Measurements from ENCODE around the gene HBG1. TPM values are rescaled to one million over a fixed set of nuclear protein-coding genes. Genes with fewer than 3 reads are reported as not detected.

The HBG1 gene
- total RNA-seq, 2 experiments from 2014 or later = not detected

DNA sequence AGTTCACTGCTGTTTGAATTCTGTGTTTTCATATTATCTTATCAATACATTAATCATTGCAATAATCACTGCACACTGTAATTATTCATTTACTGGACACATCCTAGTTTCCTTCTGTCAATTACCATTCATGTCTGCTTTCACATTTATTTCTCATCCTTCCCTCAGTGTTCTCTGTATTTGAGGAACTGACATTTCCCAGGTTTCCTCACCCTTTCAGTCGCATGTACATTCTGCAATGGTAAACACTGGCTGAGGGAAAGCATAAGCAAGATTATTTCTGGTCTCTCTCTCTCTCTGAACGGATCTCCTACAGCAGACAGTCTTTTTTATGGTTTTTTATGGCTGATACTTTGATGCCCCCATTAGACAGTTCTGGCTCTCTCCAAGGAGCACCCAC, 11.2 kb downstream of the HBG1 start:
- TF ChIP-seq EZH2phosphoT487 (IDR thresholded peaks at IDR 0.05; ENCODE audit: borderline replicate concordance, low read depth, low read length) (no peak), CTCF (conservative IDR thresholded peaks at IDR 0.05; ENCODE audit: low read length) (no peak)
- Histone ChIP-seq H4K20me1 (ENCODE audit: insufficient read depth, low read length) (no peaks in the 10 kb centered on the region), H3K4me3 (ENCODE audit: low read depth, low read length, poor library complexity, severe bottlenecking) (no peak overlapping the region), H3K79me2 (ENCODE audit: insufficient read depth, low read depth, low read length) (no peaks in the 10 kb centered on the region), H3K36me3 (ENCODE audit: insufficient read depth, low read length) (no peaks in the 10 kb centered on the region), H3K9me3 (ENCODE audit: low read length) (no peaks in the 10 kb centered on the region), H2AFZ (ENCODE audit: low read length) (no peak overlapping the region), H3K4me2 (ENCODE audit: low read length) (no peak overlapping the region), H3K9me2 (ENCODE audit: insufficient read depth, low read length) (no peaks in the 10 kb centered on the region), H3K4me1 (ENCODE audit: insufficient read depth, low read length, poor library complexity, severe bottlenecking) (no peaks in the 10 kb centered on the region), H3K27ac (ENCODE audit: low read depth, low read length, poor library complexity, severe bottlenecking) (no peak overlapping the region)
- no TSS peak for BruUV-seq (replicated peaks)
- no peak for DNase-seq (ENCODE audit: low spot score)
- CTCF ChIA-PET (ENCODE audit: unreplicated experiment) = no interaction called here
- intact Hi-C loops (cut with micrococcal nuclease; ENCODE audit: unreplicated experiment) = no loop called here
- POLR2A ChIA-PET = interaction anchor here (0.7 kb wide), 1 partner anchor 573 kb away, joined by 5 read pairs; no protein-coding TSS in a partner anchor

- no peak overlapping the region for H3K27ac ChIP-seq (ENCODE audit: low read depth, low read length, poor library complexity, severe bottlenecking)
- intact Hi-C loops (cut with micrococcal nuclease; ENCODE audit: unreplicated experiment) = no loop called here
Measured at GRCh38 chr11:5237420-5237819, 12.2 kb downstream of the HBG1 start.

More at GRCh38 chr11:5237420-5237819, 12.2 kb downstream of the HBG1 start:
- Histone ChIP-seq H4K20me1 (ENCODE audit: insufficient read depth, low read length) (no peaks in the 10 kb centered on the region), H3K36me3 (ENCODE audit: insufficient read depth, low read length) (no peaks in the 10 kb centered on the region), H3K79me2 (ENCODE audit: insufficient read depth, low read depth, low read length) (no peaks in the 10 kb centered on the region), H3K9me2 (ENCODE audit: insufficient read depth, low read length) (no peaks in the 10 kb centered on the region), H3K9me3 (ENCODE audit: low read length) (no peaks in the 10 kb centered on the region), H3K4me2 (ENCODE audit: low read length) (no peak overlapping the region), H3K4me1 (ENCODE audit: insufficient read depth, low read length, poor library complexity, severe bottlenecking) (no peaks in the 10 kb centered on the region), H3K4me3 (ENCODE audit: low read depth, low read length, poor library complexity, severe bottlenecking) (no peak overlapping the region), H2AFZ (ENCODE audit: low read length) (no peak overlapping the region)
- TF ChIP-seq CTCF (conservative IDR thresholded peaks at IDR 0.05; ENCODE audit: low read length) = no peak
- no peak for TF ChIP-seq EZH2phosphoT487 (IDR thresholded peaks at IDR 0.05; ENCODE audit: borderline replicate concordance, low read depth, low read length)
- BruUV-seq (replicated peaks) = no TSS peak
- DNase-seq (ENCODE audit: low spot score) = no peak
- ChIA-PET CTCF (ENCODE audit: unreplicated experiment) (no interaction called here), POLR2A (interaction anchor here (0.7 kb wide), 1 partner anchor 121 kb away, joined by 4 read pairs; no protein-coding TSS in a partner anchor)

Data from OCI-LY7 (cell line).